ENCODE data around the gene BLOC1S1.

The BLOC1S1 gene
- 4.1 to 10.6 (median 4.2) reads per million in 3 experiments for total RNA-seq

DNA sequence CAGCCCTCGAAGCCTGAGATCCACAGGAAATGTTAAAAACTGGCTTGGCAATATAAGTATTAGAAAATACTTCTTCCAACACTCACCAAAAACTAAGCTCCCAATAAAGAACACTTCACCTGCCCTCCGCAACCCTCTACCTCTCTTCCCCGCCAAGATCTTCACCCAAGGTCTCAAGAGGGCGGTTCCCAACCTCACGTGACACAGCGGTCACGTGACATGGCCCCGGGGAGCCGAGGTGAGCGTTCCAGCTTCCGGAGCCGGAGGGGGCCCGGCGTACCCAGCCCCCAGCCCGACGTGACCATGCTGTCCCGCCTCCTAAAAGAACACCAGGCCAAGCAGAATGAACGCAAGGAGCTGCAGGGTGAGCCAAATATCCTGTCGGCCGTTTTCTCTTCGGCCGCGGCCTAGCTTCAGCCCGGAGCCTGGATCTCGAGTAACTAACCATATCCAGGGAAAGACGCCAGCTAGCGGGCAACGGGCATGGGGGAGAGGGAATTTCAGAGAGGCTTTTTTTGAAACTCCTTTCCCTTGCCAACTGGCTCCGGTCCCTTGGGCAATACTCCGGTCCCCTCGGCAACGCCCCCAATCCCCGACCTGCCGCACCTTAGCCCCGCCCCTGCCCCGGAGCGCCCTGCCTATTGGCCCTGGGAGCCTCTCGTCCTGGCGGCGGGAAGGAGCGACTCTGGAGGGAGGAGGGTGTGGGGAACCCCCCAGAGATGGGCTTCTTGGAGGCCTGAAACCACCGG, at the start of gene BLOC1S1:
Gene BLOC1S1, plus strand, starts transcription at position 214 of the 749 bp plus-strand sequence. Its CDS starts 6 bp downstream, at position 220.
- DNase-seq, result peak; percentile 88

DNA sequence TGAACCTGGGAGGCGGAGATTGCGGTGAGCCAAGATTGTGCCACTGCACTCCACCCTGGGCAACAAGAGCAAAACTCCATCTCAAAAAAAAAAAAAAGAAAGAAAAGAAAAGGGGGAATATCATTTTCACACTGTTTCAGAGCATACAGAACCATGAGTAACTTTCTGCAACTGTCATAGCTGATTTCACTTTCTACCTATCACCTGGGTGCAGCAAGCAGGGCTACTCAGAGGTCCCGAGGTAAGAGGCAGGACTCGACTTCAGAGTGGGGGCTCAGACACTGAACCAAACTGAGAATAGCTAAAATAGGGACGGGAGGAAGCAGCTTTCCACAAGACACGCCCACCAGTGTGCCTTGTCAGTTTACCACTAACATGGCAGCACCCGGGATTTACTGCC, 49.3 kb upstream of the BLOC1S1 start:
- DNase-seq, result no peak

DNA sequence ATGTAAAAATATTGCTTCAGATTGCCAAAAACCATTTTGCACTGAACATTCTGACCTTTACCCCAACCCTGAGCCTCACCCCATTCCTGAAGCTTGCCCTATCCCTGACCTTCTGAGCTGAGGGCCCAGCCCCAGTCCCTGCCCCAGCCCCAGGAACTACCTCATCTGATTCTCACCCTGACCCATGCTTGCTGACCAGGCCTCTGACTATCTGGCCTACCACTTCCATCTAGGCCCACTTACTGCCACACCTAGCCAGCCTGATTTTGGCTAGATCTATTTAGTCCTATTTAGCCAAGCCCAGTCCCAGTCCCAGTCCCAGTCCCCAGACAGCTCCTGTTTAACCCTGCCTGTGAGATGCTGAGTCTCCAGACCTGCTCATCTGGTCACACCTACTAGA, 45.6 kb upstream of the BLOC1S1 start:
- no peak for DNase-seq

DNA sequence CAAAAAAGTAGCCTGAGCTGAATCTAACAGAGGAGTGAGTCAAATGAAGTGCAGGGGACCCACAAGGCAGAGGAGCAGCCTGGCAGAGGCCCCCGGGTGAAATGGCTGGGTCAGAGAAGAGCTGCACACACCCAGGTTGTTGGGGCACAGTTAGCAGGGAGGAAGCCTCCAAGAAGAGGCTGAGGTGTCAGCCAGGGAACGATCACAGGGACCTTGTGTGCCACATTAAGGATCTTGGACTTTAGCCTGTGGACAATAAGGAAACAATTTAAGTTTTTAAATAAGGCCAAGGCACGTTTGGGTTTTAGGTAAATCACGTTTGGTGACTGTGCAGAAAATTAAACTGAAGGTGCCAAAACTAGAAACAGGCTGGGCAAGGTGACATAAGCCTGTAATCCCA, 44.1 kb upstream of the BLOC1S1 start:
- DNase-seq, result no peak

DNA sequence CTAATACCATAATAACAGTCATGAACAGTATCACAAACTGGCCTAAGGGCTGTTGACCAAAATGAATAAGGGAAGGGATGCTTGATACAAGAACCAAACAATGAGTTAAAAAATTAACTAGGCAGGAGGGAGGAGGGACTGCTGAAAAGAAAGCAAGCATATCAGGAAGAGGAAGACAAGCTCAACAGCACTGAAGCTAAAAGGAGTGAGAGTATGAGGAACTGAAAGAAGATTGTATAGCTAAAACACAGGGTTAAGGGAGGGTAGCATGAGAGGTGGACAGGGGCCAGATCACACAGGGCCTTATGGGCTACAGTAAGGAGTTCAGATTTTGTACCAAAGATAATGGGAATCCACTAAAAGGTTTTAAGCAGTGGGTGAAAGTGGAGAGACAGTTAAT, 42.2 kb upstream of the BLOC1S1 start:
- DNase-seq, result no peak

DNA sequence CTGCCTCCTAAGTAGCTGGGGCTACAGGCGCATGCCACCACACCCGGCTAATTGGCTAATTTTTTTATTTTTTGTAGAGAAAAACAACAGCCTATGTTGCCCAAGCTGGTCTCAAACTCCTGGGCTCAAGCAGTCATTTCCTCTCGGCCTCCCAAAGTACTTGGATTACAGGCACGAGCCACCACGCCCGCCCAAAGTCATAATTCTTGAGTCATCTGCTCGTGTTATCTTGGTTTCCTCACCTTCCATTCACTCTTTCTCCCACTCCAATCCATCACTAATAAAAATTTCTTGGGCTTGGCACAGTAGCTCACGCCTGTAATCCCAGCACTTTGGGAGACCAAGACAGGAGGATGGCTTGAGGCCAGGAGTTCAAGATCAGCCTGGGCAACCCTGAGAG, 40.2 kb upstream of the BLOC1S1 start:
- no peak for DNase-seq

DNA sequence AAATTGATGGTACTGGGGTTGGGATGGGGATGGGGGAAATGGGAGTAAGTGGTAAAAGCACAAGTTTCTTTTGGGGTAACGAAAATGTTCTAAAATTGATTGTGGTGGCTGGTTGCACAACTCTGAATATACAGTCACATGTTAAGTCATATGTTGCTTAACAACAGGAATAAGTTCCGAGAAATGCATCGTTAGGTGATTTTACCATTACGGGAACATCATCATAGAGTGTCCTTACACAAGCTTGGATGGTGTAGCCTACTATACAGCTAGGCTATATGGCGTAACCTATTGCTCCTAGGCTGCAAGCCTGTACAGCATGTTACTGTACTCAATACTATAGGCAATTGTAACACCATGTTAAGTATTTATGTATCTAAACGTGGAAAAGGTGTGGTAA, 39.1 kb upstream of the BLOC1S1 start:
- no peak for DNase-seq

DNA sequence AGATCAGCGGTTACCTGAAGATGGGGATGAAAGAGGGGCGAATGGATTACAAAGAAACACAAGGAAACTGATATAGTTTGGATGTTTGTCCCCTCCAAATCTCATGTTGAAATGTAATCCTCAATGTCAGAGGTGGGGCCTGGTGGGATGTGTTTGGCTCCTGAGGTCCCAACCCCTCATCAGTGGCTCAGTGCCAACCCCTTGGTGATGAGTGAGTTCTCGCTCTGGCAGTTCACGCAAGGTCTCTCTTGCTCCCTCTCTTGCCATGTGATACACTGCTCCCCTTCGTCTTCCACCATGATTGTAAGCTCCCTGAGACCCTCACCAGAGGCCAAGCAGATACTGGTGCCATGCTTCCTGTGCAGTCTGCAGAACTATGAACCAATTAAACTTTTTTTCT, 36.2 kb upstream of the BLOC1S1 start:
- DNase-seq, result no peak

DNA sequence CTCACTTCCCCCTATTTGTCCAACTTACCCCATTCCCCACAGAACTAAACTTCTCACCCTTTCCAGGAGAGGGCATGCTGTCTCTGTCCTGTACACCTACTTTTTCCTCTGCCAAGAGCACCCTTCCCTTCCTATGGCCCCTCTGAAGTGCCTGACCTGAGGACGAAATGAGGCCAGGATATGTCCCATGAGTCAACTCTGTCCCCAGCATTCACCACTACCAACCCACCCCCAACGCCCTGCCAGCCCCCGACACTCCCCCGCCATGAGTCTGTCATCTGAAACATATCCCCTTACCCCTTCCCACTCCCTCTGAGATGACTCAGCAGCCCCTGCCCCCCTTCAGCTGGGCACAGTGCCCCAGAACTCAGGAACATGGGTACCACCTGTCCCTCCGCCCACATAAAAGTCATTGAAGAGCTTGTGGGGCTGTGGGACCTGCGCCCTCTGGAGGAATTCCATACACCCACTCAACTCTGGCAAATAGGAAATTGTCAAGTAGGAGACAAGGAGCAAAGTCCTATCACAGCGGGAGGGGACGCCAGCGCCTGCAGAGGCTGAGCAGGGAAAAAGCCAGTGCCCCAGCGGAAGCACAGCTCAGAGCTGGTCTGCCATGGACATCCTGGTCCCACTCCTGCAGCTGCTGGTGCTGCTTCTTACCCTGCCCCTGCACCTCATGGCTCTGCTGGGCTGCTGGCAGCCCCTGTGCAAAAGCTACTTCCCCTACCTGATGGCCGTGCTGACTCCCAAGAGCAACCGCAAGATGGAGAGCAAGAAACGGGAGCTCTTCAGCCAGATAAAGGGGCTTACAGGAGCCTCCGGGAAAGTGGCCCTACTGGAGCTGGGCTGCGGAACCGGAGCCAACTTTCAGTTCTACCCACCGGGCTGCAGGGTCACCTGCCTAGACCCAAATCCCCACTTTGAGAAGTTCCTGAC, 34.4 kb upstream of the BLOC1S1 start:
- DNase-seq, result no peak

DNA sequence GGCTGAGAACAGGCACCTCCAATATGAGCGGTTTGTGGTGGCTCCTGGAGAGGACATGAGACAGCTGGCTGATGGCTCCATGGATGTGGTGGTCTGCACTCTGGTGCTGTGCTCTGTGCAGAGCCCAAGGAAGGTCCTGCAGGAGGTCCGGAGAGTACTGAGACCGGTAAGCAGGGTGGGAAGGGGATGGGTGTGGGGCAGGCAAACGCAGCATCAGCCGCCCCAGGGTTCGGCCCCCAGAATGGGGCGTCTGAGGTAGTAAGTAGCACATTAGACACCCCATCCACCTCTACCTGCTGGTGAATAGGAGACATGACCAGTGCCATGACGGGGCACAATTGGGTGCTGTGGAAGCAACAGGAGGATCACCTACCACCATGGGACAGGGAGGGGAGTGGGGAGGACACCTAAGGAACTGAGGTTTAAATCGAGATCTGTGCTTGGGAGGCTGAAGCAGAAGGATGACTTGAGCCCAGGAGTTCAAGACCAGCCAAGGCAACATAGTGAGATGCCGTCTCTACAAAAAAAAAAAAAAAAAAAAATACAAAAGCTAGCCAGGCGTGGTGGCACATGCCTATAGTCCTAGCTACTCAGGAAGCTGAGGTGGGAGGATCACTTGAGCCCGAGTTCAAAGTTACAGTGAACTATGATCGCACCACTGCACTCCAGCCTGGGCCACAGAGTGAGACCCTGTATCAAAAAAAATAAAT, 33.6 kb upstream of the BLOC1S1 start:
- no peak for DNase-seq

DNA sequence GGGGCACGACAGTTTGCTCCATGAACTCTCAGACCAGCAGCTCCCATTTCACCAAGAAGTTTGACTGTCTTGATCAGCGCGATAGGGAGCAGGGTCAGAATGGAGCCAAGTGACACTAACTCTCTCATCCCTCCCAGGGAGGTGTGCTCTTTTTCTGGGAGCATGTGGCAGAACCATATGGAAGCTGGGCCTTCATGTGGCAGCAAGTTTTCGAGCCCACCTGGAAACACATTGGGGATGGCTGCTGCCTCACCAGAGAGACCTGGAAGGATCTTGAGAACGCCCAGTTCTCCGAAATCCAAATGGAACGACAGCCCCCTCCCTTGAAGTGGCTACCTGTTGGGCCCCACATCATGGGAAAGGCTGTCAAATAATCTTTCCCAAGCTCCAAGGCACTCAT, 32.2 kb upstream of the BLOC1S1 start:
- DNase-seq, result no peak

DNA sequence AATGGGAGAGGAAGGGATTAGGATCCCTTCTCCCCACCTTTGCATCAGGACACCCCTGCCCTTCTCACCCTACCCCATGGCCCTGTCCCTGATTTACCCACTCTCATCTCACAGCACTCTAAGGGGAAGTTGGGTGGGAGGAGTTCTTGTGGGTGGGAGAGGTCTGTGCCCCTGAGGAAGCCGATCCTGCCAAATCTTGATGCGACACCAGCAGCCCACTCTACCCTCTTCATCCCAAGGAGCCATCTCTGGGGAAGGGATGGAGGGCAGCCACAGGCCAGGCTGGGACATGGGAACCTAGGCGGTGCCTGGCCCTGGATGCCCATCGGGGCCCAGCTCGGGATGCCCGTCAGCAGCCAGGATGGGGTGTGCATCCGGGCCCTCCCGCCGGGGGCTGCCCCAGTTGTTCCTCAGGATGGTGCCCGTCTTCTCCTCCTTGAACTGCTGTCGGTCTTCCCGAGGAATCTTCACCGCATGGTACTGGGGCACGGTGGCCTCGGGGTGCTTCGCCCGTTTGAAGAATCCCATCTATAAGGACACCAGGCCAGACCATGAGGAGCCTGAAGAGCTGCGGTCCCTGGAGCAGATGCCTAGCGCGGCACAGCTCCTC, 31.0 kb upstream of the BLOC1S1 start:
- DNase-seq, result no peak

DNA sequence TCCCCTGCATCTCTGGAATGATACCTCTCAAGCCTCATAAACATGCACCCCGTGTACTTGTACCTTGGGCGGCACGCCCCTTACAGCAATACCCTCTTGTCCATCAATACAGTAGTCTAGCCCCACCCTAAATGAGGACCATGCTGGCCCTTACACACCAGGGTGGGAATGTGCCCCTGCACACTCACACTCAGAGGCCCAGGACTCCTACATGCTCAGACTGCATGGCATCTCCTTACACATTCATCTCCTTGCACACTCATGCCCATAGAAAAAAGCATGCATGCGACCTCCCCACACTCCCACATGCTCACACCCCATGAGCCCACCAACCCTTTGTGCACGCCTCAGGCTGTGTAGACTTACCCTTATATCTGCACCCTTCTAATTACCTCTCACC, 30.2 kb upstream of the BLOC1S1 start:
- DNase-seq, result no peak

DNA sequence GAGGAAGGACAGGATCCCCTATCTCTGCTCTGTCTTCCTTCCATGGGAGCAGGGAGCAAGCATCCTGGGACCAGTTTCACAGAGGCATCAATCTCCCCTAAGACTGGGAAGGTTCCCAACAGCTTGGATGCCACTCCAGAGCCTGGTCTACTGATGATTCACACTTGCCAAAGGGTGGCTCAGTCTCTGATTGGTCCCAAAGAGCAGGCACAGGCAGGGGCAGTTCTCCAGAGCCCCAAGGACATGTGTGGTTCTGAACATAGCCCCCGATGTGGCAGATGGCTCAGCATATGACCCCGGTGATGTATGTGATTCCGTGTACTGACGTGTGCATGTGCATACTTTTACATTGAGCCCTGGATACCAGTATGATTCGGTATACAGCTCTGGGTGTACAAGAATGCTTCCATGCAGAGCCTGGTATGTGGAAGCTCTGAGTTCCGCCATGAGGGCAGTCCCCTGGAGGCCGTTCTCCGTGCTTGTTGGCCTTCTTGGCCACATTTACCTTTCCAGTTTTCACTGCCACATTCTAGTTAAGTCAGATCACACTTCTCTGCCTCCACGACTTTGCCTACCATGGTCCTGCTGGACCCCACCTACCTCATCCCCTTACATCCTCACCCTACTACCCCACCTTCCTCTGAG, 29.4 kb upstream of the BLOC1S1 start:
- no peak for DNase-seq

DNA sequence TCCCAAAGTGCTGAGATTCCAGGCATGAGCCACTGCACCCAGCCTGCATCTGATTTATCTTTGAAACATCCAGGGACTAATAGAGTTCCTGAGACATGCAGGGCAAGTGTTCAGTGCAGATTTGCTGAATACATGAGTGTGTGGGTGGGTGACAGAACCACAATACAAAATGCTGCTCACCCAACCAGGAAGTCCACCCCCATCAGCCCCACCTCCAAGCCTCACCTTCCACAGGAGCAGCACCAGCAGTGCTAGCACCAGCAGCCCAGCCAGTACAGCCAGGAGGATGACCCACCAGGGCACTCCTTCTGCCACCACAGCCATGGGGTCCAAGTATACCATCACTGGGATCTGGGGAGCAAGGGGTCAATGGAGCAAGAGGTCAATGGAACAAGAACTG, 28.1 kb upstream of the BLOC1S1 start:
- no peak for DNase-seq

DNA sequence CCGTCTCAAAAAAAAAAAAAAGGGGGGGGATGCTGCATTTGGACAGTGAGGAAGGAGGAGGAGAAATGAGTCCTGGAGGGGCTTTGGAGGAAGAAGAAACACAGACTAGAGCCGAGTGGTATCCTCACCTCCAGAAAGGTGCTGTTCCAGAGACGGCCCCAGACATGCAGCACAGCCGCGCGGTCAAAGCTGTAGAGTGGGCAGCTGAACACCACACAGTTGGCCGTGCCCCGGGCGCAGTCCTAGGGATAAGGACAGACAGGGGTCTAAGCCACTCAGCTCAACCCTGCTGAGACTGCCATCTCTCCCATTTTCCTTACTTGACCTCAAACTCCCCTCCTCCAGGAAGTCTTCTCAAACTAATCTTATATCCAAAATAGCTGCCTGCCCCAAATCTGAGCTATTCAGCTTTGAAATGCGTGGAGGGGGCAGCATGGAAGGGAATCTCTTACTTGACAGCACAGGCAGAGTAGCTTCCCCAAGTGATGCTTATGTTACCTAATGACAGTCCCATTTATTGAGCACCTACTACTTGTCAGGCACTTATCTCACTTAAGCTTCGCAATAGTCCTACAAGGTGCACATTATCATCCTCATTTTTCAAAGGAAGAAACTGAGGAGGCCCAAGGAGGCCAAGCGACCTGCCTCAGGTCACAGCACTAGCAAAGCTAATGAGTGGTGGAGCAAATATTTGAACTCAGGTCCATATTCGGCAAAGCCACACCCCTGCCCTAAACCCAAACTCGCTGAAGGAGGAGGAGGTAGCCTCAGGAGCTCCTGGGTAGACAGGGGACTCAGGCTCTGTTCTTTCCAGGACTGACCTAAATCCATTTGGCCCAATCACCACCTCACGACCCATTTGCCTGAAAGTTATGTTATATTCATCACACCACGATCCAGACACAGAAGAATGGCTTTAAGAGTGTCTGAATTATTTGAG, 26.9 kb upstream of the BLOC1S1 start:
- no peak for DNase-seq

DNA sequence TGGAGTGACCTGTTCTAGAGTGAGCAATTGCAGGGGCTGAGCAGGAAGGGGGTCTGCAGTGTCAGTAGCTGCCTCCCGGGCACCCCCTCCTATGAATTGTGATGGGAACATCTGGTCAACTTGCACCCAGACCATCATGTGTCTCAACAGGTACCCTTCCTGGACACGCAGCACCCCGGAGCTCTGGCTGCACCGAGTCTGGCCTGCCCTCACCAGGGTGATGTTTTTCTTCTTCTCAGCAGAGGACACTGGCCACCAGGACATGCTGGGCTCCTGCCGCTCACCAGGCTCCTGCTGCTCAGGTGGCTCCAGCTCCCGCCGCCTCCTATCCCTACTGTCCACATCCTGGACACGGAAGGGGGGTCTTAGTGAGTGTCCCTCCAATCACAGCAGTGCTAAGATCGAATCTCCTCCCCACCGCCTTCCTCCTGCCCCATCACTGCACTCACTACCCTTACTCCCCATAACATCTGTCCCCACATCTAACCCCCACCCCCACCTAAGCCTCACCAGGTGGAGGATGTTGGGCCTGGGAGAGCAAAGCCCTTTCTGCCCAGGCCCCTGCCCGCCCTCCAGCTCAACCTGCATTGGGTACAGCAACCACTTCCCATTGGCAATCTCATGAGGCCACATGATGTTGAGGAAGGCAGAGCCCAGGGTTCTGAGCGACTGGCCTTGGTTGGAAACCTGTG, 23.1 kb upstream of the BLOC1S1 start:
- no peak for DNase-seq

DNA sequence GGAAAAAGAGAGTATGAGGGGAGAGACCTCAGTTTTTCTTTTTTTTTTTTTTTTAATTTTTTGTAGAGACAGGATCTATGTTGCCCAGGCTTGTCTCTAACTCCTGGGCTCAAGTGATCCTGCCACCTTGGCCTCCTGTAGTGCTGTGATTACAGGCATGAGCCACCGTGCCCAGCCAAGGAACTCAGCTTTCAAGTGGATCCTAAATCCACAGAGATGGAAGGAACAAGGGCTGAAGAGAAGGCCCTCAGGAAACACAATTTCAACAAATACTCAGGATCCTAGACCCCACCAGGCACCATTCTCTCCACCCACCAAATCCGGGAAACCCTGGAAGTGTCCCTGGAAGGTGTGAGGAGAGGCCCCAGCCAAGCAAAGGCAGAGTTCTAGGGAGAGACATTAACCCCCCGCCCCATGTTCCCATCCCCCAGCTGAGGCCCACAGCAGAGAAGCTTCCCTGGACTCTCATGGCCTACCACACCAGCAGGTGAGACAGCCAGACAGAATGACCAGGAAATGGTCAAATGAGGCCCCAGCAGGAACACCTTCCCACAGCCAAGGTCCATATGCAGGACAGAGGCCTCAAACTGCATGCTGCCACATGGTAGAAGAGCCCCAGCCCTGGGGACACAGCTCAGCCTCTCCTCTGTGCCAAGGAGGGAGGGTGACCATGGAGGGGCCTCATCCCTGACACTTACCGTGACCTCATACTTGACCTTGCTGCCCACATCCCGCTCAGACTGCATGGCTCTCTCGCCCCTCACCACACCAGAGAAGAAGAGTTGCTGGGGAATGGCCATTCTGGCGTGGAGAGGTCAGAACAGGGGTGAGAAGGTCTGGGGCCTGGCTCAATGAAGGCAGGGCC, 22.3 kb upstream of the BLOC1S1 start:
- DNase-seq, result no peak

DNA sequence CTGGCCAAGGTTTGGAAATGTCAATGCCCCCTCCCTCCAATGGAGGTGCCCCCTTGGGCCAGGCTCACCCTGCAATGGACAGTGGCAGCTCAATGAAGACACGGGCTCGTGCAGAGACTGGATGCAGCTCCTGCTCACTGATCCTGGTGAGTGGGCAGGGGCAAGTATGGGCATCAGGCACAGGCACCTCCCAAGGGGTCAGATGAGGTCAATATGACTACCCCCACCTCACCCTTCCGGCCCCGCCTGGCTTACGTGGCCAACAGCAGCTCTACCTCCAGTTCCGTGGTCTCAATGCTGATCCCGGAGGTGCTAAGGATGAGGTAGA, 21.7 kb upstream of the BLOC1S1 start:
- DNase-seq, result no peak

DNA sequence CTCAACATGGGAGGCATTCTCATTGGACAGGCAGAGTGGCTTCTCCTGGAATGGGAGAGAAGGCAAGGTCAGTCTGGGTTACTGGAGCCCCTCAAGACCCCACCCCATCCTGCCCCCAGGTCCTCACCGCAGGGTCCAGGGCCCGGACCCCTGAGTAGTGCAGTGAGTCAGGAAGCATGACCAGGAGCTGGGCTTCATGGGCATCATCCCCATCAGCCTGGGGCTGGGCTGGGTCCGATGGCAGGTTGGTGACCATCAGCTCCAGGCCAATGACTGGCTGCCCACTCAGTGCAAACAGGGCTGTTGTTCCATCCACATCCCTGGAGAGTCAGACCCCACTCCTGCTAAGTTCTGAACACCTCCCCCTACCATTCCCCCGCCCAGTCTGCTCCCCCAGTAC, 21.2 kb upstream of the BLOC1S1 start:
- DNase-seq, result no peak
